B cell (primary cell): ENCODE data around the gene ZNF516. TPM values are rescaled to one million over a fixed set of nuclear protein-coding genes. Genes with fewer than 3 reads are reported as not detected.
A peak's percentile ranks its signal among the peaks of the same experiment; 100 is the strongest.

Experiments used
- ATAC-seq: fragments of 200-7000 bp; cut with Tn5 transposase; one replicate; pipeline ENCODE4 v1.10.0; 2021; ENCODE audit warnings: low read depth, mild to moderate bottlenecking, moderate number of reproducible peaks, moderate library complexity
- CTCF ChIA-PET: fragments of 350-600 bp; sonication (Branson Sonifier 250); formaldehyde crosslinking; loops from one replicate; lab custom pipeline; 2021; ENCODE audit warnings: antibody characterized with exemption, inconsistent platforms; lab: Charles Lee
- POLR2A ChIA-PET: fragments of 350-600 bp; sonication (Branson Sonifier 250); formaldehyde crosslinking; loops from one replicate; lab custom pipeline; 2021; ENCODE audit warnings: antibody characterized with exemption; lab: Charles Lee
- DNase-seq: peaks from one replicate; pipeline ENCODE4 v3.0.0; 2013
- H2AFZ ChIP-seq: 2 replicates; pipeline ENCODE4 v1.6.1; 2012; ENCODE audit warnings: mild to moderate bottlenecking, low read depth, low read length; ENCODE audit not compliant: insufficient read depth, poor library complexity, severe bottlenecking
- H3K27ac ChIP-seq, 2 donors: 1 replicate in 1 of 2; 2 replicates in 1 of 2; pipeline ENCODE4 v1.5.1; 2012 to 2013; ENCODE audit warnings: low read length in 2 of 2, mild to moderate bottlenecking in 2 of 2, moderate library complexity in 1 of 2
- H3K27me3 ChIP-seq, 4 experiments: fragments of 200-600 bp in 1 of 4; sonication (generic) in 1 of 4; replicated peaks in 1 of 4; 1 replicate in 2 of 4; 2 replicates in 2 of 4; pipeline versions ENCODE4 v1.6.1 to v1.7.0; 2013 to 2016; ENCODE audit warnings: low read length in 3 of 4, mild to moderate bottlenecking in 2 of 4, mixed read lengths in 1 of 4, moderate library complexity in 1 of 4; ENCODE audit not compliant: insufficient read depth in 4 of 4, control insufficient read depth in 3 of 4; ENCODE audit errors: control extremely low read depth in 1 of 4
- H3K36me3 ChIP-seq, 2 experiments: replicated peaks in 1 of 2; 1 replicate in 1 of 2; 2 replicates in 1 of 2; pipeline versions ENCODE4 v1.6.1 to v1.7.1; 2013; ENCODE audit warnings: low read length in 1 of 2; ENCODE audit not compliant: insufficient read depth in 2 of 2, control insufficient read depth in 1 of 2; ENCODE audit errors: control extremely low read depth in 1 of 2, extremely low read depth in 1 of 2
- H3K4me1 ChIP-seq, 2 donors: fragments of 200-600 bp in 1 of 2; sonication (generic) in 1 of 2; 1 replicate in 1 of 2; 2 replicates in 1 of 2; pipeline versions ENCODE4 v1.5.1 to v1.6.1; 2013 to 2017; ENCODE audit warnings: low read length in 2 of 2; ENCODE audit not compliant: control insufficient read depth in 2 of 2, insufficient read depth in 2 of 2
- H3K4me2 ChIP-seq: replicated peaks from 2 replicates; pipeline ENCODE3; 2012; ENCODE audit warnings: mild to moderate bottlenecking, low read depth, low read length; ENCODE audit not compliant: poor library complexity, severe bottlenecking
- H3K4me3 ChIP-seq, 5 experiments: fragments of 200-600 bp in 1 of 5; sonication (generic) in 1 of 5; 1 replicate in 3 of 5; 2 replicates in 2 of 5; pipeline versions ENCODE4 v1.5.1 to v1.7.0; 2011 to 2016; ENCODE audit warnings: low read length in 4 of 5, mild to moderate bottlenecking in 4 of 5, low read depth in 2 of 5, control low read depth in 1 of 5, moderate library complexity in 1 of 5; ENCODE audit not compliant: insufficient read depth in 1 of 5; ENCODE audit errors: control extremely low read depth in 1 of 5, extremely low read depth in 1 of 5
- H3K79me2 ChIP-seq: fragments of 200-600 bp; sonication (generic); one replicate; pipeline ENCODE4 v1.6.0; 2016; ENCODE audit warnings: low read length; ENCODE audit not compliant: control insufficient read depth, insufficient read depth
- H3K9ac ChIP-seq: fragments of 200-600 bp; sonication (generic); 2 replicates; pipeline ENCODE4 v1.6.1; 2017; ENCODE audit warnings: mild to moderate bottlenecking, low read length, moderate library complexity
- H3K9me3 ChIP-seq, 3 donors: one replicate each; pipeline versions ENCODE4 v1.6.1 to v1.7.1; 2013; ENCODE audit warnings: low read length in 2 of 3; ENCODE audit not compliant: control insufficient read depth in 2 of 3, insufficient read depth in 1 of 3; ENCODE audit errors: control extremely low read depth in 1 of 3
- H4K20me1 ChIP-seq: 2 replicates; pipeline ENCODE4 v1.6.0; 2012; ENCODE audit warnings: mild to moderate bottlenecking, low read length; ENCODE audit not compliant: insufficient read depth, control insufficient read depth, poor library complexity, severe bottlenecking
- H3K27ac Mint-ChIP-seq: one replicate; pipeline ENCODE4 v1.8.0; 2021; ENCODE audit warnings: mixed read lengths
- H3K27me3 Mint-ChIP-seq: one replicate; pipeline ENCODE4 v1.8.0; 2021; ENCODE audit warnings: mixed read lengths
- H3K4me1 Mint-ChIP-seq: one replicate; pipeline ENCODE4 v1.8.0; 2021; ENCODE audit warnings: mixed read lengths
- H3K4me3 Mint-ChIP-seq: one replicate; pipeline ENCODE4 v1.8.0; 2021; ENCODE audit warnings: mixed read lengths
- H3K9me3 Mint-ChIP-seq: one replicate; pipeline ENCODE4 v1.8.0; 2022; ENCODE audit warnings: mixed read lengths; ENCODE audit not compliant: insufficient read depth
- CTCF ChIP-seq: fragments of 200-600 bp; IDR thresholded peaks from one replicate; pipeline ENCODE4 v1.8.0; 2022; ENCODE audit warnings: antibody characterized with exemption, mild to moderate bottlenecking
- EZH2 ChIP-seq: IDR thresholded peaks from 2 replicates; pipeline ENCODE4 v1.6.1; 2012; ENCODE audit warnings: borderline replicate concordance, low read depth, mild to moderate bottlenecking, moderate library complexity, low read length; ENCODE audit not compliant: insufficient read depth, poor library complexity, severe bottlenecking
- WGBS: methylation state at CpG from one replicate; pipeline ENCODE4 v1.1.5; 2013; ENCODE audit warnings: missing lambda C conversion rate; ENCODE audit not compliant: insufficient coverage; 5-methylcytosine and 5-hydroxymethylcytosine counted together
- intact Hi-C: fragments of 100-400 bp; cut with micrococcal nuclease; formaldehyde crosslinking; loops from one replicate; pipeline ENCODE4 v1.10.0; 2022
- polyA plus RNA-seq: library from polyadenylated mRNA; depleted of rRNA; stranded (reverse); fragments of >200 nt; gene quantifications from 2 replicates; pipeline ENCODE4 v1.2.3, GENCODE V29; 2012
- total RNA-seq, 2 donors: library from RNA; stranded (reverse); fragments of 120-200 nt in 1 of 2; gene quantifications; 1 replicate in 1 of 2; 2 replicates in 1 of 2; pipeline versions ENCODE4 v1.2.3 to v1.2.4, GENCODE V29; 2013 to 2022

ZNF516 gene
- total and polyA plus RNA-seq, 2 donors (not counting 1 experiment from before 2014, with no cell fraction given) = 6.7 to 27.1 TPM

GRCh38 chr18:76498064-76498463, 3.0 kb upstream of the ZNF516 start:
- H3K27ac ChIP-seq = no peak overlapping the region
- peaks cover 0 to 10% (median 2%) of the 10 kb centered on the region in 4 experiments for H3K27me3 ChIP-seq
- H3K27ac Mint-ChIP-seq = peak overlapping the region; percentile 42
- no peak overlapping the region for H3K9ac ChIP-seq
- POLR2A ChIA-PET = interaction anchor here (0.7 kb wide), 1 partner anchor 9 kb away, joined by 3 read pairs; no protein-coding TSS in a partner anchor
- peaks cover 0 to 10% (median 1%) of the 10 kb centered on the region in 3 donors for H3K9me3 ChIP-seq
- no peaks in the 10 kb centered on the region for H3K79me2 ChIP-seq
- no peaks in the 10 kb centered on the region for H3K9me3 Mint-ChIP-seq
- no peak overlapping the region for H3K4me2 ChIP-seq
- H3K27me3 Mint-ChIP-seq = peaks cover 14% of the 10 kb centered on the region
- no peak overlapping the region for H3K4me3 Mint-ChIP-seq
- no peaks in the 10 kb centered on the region for H3K36me3 ChIP-seq
- no peaks in the 10 kb centered on the region for H4K20me1 ChIP-seq
- DNase-seq = peak; percentile 51
- ATAC-seq = no peak
- TF ChIP-seq CTCF (no peak), EZH2 (no peak)
- peaks cover 42% of the 10 kb centered on the region for H3K4me1 Mint-ChIP-seq
- CTCF ChIA-PET = no interaction called here
- no peak overlapping the region for H3K4me3 ChIP-seq
- no CpG with 5 or more reads among the region's 6 CpGs for WGBS
- peaks cover 30 to 43% of the 10 kb centered on the region in 2 donors for H3K4me1 ChIP-seq
- intact Hi-C loops = loop anchor here (5.0 to 10.0 kb wide), 4 partner anchors 467 to 2001 kb away; partner anchors contain the start of genes CNDP2 and TSHZ1
- no peak overlapping the region for H2AFZ ChIP-seq

GRCh38 chr18:76497021-76497420, 2.0 kb upstream of the ZNF516 start:
- Mint-ChIP-seq H3K4me1 (peaks cover 53% of the 10 kb centered on the region), H3K27me3 (peaks cover 15% of the 10 kb centered on the region), H3K27ac (no peak overlapping the region), H3K4me3 (no peak overlapping the region), H3K9me3 (no peaks in the 10 kb centered on the region)
- no peak for TF ChIP-seq EZH2
- no peak for TF ChIP-seq CTCF
- WGBS = 0% methylated on average over 1 of the region's 6 CpGs
- H3K36me3 ChIP-seq = no peaks in the 10 kb centered on the region
- intact Hi-C loops = loop anchor here (5.0 to 10.0 kb wide), 4 partner anchors 468 to 2000 kb away; partner anchors contain the start of genes CNDP2 and TSHZ1
- no peak overlapping the region for H3K9ac ChIP-seq
- no peak overlapping the region for H2AFZ ChIP-seq
- no peaks in the 10 kb centered on the region for H4K20me1 ChIP-seq
- H3K4me1 ChIP-seq = peaks cover 30 to 48% of the 10 kb centered on the region in 2 donors
- no peak overlapping the region for H3K4me2 ChIP-seq
- no peak overlapping the region for H3K27ac ChIP-seq
- ChIA-PET CTCF (no interaction called here), POLR2A (no interaction called here)
- peaks cover 0 to 10% (median 1%) of the 10 kb centered on the region in 3 donors for H3K9me3 ChIP-seq
- ATAC-seq (no peak), DNase-seq (no peak)
- no peak overlapping the region for H3K4me3 ChIP-seq
- no peaks in the 10 kb centered on the region for H3K79me2 ChIP-seq
- peaks cover 0 to 10% (median 2%) of the 10 kb centered on the region in 4 experiments for H3K27me3 ChIP-seq
